ENCODE data around the gene TTC7B.

The TTC7B gene

DNA sequence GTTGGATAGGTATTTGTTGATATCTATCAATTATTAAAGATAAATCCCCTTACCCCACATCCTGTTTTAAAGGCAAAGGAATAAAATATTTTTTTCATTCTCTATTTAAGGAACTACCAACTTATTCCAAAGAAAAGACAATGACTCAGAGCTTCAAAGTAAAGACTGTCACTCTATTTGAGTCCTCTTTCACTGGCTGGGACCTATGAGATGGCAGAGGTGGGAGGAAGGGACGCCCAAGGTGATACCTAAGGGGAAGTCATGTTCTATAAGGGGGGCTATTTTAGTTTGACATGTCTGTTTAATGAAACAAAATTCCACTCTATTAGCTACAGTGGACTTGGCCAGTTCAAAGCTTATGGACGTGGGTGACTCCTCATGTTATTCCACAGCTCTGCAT, 209.8 kb downstream of the TTC7B start:
- TF ChIP-seq POLR2A (IDR thresholded peaks at IDR 0.05; ENCODE audit: low read depth, low read length): no peak
- DNase-seq (ENCODE audit: insufficient read length, low spot score): no peak
- FAIRE-seq: no peak

DNA sequence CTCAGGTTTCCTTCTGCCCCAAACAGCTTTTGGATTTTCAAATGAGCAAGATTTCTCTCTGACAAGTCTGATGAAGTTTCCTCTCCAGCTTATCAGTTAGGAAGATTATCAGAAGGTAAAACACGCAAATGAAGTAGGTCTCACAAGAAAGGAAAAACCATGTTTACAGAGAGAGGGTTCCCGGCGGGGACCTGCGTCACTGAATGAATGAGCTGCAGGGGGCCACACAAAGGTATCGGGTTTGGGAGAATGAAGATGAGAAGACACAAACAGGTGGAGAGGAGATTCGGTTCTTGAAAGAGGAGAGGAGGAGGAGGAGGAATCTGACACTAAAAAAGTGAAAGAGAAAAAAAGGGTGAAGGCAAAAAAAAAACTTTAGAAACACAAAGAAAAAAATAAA, 210.8 kb downstream of the TTC7B start:
- no peak for DNase-seq (ENCODE audit: insufficient read length, low spot score)
- no peak for TF ChIP-seq POLR2A (IDR thresholded peaks at IDR 0.05; ENCODE audit: low read depth, low read length)
- no peak for FAIRE-seq

DNA sequence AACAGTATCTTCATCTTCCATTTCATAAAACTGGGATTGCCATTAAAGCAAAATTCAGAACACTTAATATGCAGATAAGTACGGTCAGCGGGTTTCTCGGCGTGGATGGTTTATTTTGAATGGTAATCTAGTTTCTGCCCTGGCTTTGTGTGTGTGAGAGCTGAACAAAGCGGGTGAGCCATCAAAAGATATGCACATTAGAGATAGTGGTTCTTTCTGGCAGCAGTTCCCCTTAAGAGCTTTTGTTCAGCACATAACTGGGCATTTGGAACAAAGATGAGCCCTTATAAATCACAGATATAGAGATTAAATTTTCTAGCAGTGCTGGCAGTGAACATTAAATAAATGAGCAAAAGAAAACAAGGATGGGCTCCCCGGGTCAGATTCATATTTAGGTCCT, 211.9 kb downstream of the TTC7B start:
- DNase-seq (ENCODE audit: insufficient read length, low spot score): no peak
- no peak for TF ChIP-seq POLR2A (IDR thresholded peaks at IDR 0.05; ENCODE audit: low read depth, low read length)
- FAIRE-seq: no peak

DNA sequence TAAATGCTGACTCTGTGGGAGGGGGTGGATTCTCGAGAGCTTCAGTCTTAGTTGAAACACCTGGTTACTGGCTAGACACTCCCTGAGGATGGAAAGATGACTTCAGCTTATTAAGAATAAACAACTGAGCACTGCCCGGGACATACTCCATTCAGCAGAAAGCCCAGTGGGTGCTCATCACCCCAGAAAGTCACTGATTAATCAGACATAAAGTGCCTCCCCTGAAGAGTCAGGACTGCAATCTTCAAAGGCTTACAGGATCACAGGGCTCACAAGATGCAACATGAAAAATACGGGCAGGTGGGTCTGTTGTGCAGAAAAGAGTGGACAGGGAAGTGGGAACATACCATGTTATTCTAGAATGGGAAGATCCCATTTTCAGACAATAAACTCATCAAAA, 212.4 kb downstream of the TTC7B start:
- no peak for TF ChIP-seq POLR2A (IDR thresholded peaks at IDR 0.05; ENCODE audit: low read depth, low read length)
- FAIRE-seq (no peak), DNase-seq (ENCODE audit: insufficient read length, low spot score) (no peak)

DNA sequence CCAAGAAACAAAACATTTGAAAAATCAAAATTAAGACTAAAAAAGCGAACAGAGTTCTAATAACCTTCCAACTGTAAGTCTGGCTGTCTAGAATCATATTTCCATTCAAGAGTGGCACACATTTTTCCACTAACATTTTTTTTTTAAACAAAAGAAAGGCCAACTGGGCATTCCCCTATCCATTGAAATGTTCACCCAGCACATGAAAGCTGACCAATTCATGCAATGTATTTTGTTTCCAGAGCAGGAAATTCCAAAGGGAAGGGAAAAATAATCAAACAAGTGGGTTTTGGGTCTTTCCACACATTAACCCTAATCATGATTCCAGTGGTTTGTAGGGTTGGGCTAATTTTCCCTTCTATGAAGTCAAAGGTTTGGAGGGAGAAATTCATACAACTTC, 212.9 kb downstream of the TTC7B start:
- FAIRE-seq: no peak
- no peak for TF ChIP-seq POLR2A (IDR thresholded peaks at IDR 0.05; ENCODE audit: low read depth, low read length)
- no peak for DNase-seq (ENCODE audit: insufficient read length, low spot score)

DNA sequence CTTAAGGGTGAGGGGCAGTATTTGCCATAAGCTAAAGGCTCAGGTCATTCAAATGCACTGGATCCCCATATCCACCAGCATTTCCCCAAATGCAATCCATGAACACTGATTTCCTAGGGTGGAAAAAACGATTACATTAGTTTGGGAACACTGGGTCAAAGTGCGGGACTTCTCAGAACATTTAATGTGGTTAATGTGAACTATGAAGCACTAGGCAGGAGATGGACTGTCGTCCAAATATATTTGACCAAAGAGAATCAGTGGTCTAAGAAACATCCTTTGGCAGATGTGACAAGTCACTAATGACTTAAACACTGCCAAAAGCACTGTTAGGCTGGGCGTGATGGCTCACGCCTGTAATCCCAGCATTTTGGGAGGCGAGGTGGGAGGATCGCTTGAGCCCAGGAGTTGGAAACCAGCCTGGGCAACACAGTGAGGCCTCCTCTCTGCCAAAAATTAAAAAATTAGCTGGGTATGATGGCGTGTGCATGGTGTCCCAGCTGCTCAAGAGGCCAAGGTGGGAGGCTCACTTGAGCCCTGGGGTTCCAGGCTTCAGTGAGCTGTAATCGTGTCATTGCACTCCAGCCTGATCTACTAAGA, 214.0 kb downstream of the TTC7B start:
- no peak for TF ChIP-seq POLR2A (IDR thresholded peaks at IDR 0.05; ENCODE audit: low read depth, low read length)
- DNase-seq (ENCODE audit: insufficient read length, low spot score) (no peak), FAIRE-seq (no peak)

DNA sequence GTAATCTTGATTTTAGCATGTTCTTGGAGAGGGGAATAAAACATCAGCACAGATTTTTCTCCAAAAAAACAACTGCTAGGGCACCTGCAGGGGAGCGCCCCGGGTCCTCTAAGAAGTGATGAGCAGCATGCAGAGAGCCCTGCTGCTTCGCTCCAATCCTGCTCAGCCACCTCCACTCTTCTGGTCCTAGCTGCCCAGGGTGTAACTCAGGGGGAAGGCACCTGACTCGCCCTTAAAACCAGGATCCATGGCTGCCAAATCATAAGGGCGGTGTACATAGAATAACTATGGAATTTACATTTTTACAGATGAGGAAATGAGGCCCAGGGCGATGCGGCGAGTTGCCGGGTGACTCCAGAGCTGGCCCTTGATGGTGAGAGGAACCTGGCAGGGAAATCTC, 214.7 kb downstream of the TTC7B start:
- FAIRE-seq (no peak), DNase-seq (ENCODE audit: insufficient read length, low spot score) (no peak)
- TF ChIP-seq POLR2A (IDR thresholded peaks at IDR 0.05; ENCODE audit: low read depth, low read length): no peak

DNA sequence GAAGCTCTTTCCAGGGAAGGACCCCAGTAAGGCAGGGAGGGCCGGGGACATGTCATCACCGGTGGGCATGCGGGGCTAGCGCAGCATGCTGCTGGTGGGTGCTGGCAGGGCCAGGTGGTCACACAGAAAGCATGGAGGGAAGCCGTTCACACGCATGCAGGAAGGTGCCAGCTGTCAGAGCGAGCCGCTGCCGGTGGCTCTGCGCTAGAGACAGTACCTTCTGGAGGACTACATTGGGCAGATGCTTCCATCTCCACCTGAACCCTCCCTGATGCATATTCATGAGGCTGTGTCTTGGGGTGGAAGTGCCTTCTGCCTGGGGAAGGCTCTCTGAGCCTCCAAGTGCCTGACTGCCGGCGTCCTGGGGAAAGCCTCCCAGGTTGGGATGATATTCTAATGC, 215.6 kb downstream of the TTC7B start:
- DNase-seq (ENCODE audit: insufficient read length, low spot score): no peak
- no peak for FAIRE-seq
- no peak for TF ChIP-seq POLR2A (IDR thresholded peaks at IDR 0.05; ENCODE audit: low read depth, low read length)

DNA sequence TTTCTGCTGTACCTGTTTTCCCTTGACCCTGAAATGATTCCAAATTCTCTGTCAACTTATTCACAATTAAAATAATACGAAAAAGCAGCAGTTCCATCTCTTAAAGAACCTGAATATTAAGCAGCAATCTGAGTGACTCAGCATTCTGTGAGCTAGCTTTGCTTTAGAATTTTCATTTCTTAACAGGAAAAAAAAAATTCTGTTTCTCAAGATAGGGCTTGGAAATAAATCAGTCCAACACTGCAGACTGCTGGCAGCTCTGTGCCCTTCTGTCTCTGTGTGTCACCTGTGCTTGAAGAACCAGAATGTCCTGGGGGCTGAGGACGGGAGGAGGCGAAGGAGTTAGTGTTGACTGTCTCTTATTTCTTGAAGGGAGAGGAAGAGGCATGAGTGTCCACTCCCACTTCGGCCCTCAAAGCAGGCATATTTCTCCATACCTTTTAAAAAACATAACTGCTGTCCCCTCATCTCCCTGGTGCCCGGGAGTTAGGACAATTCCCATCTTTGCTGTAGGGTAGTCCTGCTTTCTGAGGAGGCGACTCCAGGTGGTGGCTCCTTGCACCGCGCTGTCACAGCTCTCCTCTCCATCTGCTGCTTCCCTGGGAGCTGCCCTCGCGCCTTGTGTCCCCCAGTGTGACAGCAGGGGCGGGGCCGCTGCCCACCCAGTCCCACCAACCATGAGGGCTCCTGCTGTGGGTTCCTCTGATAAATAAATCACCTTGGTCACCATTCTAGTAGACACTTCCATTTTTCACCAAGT, 216.3 kb downstream of the TTC7B start:
- no peak for TF ChIP-seq POLR2A (IDR thresholded peaks at IDR 0.05; ENCODE audit: low read depth, low read length)
- no peak for DNase-seq (ENCODE audit: insufficient read length, low spot score)
- FAIRE-seq: no peak

DNA sequence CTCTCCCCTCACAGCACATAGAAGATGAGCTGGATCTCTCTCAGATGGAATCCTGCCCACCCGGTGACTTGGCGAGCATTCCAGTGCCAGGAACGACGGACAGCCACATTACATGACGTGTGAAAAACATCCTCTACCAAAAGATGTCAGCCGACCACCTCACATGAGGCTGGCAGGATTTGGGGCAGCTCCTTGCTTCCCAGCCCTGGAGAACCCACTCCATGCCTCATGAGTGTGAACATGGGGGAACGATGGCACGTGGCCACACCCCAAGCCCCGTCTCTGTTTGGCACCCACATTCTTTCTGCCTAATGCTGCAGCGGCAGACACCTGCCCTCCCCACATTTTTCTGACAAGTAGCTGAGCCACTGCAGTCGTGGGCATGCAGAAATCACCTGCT, 216.9 kb downstream of the TTC7B start:
- FAIRE-seq (no peak), DNase-seq (ENCODE audit: insufficient read length, low spot score) (no peak)
- TF ChIP-seq POLR2A (IDR thresholded peaks at IDR 0.05; ENCODE audit: low read depth, low read length): no peak

DNA sequence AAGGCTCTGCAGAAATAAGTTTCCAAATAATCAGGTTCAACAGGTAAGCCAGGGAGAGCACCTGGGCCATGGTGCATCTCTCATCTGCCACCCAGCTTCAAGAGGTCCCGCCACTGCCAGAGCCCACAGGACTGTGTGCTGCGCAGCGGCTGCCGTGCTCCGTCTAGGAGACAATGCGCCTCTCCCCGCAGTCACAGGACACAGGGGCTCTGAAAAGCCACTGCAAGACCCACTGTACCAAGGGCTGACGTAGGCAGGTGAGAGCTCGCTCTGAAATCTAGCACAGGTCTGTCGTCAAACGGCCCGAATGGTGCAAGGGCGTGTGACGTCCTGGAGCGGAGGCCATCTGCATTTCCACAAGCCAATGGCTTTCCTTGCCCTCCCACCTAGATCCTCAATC, 218.3 kb downstream of the TTC7B start:
- DNase-seq (ENCODE audit: insufficient read length, low spot score): no peak
- FAIRE-seq: no peak
- TF ChIP-seq POLR2A (IDR thresholded peaks at IDR 0.05; ENCODE audit: low read depth, low read length): no peak

DNA sequence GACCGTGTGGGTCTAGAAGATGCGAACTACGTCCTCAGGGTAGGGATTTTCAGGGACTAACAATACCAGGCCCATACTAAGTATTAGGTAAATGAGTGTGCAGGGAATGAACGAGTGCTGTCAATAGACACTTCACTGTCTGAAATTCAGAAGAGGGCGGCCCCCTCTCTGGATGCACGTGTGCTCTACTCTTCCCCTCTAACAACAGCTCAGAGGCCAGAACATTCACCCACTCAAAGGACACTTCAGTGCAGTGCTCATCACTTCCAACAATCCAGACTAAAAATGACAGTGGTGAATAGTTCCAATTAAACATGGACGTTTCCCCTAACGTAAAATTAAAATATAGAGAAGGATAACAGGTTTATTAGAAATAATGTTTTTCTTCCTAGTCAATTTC, 219.5 kb downstream of the TTC7B start:
- FAIRE-seq: no peak
- DNase-seq (ENCODE audit: insufficient read length, low spot score): no peak
- TF ChIP-seq POLR2A (IDR thresholded peaks at IDR 0.05; ENCODE audit: low read depth, low read length): no peak

DNA sequence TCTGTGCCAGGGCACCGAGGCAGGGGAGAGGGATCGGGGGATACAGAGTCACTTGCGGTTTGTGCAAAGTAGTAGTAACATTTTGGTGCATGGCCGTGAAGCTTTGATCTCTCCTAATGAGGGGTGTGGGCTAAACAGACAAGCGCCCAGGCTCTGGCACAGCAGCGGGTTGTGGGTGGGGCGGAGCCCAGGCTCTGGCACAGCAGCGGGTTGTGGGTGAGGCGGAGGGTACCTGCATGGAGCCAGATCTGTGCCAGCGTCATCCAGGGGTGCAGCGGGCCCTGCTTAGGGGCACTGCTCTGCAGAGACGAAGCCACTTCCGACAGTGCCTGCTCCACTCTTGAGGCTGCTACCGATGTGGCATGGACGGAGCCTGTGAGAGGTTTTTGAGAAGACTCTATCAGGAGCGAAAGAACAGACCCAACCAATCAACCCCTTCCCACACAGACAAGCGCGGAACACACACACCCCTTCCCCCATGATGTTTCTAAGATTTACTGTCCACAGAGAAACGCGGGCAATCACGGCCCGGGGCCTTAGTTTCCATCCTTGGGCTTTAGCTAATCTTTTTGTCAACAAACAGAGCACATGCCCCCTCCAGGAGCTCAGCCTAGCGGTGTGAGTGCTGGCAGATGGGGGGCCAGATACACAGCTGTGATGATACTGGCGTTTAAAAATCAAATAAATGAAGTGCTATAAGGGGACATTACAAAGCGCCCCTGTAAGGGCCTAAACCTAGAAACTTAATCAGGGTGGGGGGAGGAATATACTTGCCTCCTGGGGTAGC, 222.8 kb downstream of the TTC7B start:
- no peak for TF ChIP-seq POLR2A (IDR thresholded peaks at IDR 0.05; ENCODE audit: low read depth, low read length)
- FAIRE-seq (no peak), DNase-seq (ENCODE audit: insufficient read length, low spot score) (no peak)

DNA sequence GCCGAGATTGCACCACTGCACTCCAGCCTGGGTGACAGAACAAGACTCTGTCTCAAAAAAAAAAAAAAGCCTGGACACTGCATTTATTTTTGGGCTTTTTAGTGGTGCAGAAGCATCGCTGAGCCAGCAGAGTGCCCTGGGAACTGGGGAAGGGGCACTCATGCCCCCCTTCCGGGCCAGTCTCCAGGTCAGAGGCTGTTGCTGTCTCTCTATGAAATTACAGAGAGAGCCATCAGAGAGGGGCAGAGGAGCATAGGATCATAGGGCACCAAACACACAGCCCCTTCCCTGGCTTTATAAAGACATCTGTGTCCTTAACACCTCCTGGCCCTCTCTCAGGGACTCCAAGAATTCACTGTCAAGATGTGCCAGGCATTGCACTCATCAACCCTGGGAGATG, 223.6 kb downstream of the TTC7B start:
- FAIRE-seq (no peak), DNase-seq (ENCODE audit: insufficient read length, low spot score) (no peak)
- TF ChIP-seq POLR2A (IDR thresholded peaks at IDR 0.05; ENCODE audit: low read depth, low read length): no peak

DNA sequence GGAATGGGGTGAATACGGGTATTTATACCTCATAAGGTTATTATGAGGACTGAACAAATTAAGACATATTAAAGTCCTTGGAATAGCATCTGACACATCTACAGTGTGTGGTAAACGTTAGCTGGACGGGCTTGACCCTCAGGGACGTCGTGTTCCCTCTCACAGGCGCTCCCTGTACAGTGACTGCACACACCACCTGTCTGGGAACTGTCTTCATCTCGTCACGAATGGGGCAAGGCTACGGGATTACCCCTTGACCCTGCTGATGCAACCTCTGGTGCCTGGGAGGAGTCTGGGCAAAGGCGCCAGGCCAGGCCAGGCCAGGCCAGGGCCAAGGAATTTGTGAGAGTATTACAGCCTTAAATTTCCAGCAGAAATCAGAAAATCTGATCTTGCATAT, 228.3 kb downstream of the TTC7B start:
- FAIRE-seq (no peak), DNase-seq (ENCODE audit: insufficient read length, low spot score) (no peak)
- no peak for TF ChIP-seq POLR2A (IDR thresholded peaks at IDR 0.05; ENCODE audit: low read depth, low read length)

All from H54 (cell line).